GM06990 (cell line): ENCODE results near the gene NRXN2.

ENCODE experiments used
- DNase-seq: peaks from one replicate; pipeline ENCODE4 v3.0.0-alpha.2; 2011; ENCODE audit not compliant: insufficient read length; ENCODE audit errors: extremely low read depth
- H3K27me3 ChIP-seq: replicated peaks from 2 replicates; pipeline ENCODE4 v1.6.0; 2011; ENCODE audit warnings: low read length; ENCODE audit not compliant: control insufficient read depth, insufficient read depth
- H3K36me3 ChIP-seq: 2 replicates; pipeline ENCODE4 v1.5.1; 2011; ENCODE audit warnings: low read length; ENCODE audit not compliant: control insufficient read depth, insufficient read depth
- H3K4me3 ChIP-seq: replicated peaks from 2 replicates; pipeline ENCODE4 v1.5.1; 2011; ENCODE audit warnings: low read depth, mild to moderate bottlenecking, control low read depth, low read length
- CTCF ChIP-seq: IDR thresholded peaks from 2 replicates; pipeline ENCODE4 v1.5.1; 2011; ENCODE audit warnings: low read length, control low read depth, mild to moderate bottlenecking, inconsistent platforms; ENCODE audit not compliant: insufficient read depth, poor library complexity, severe bottlenecking

Gene NRXN2

GRCh38 chr11:64560941-64561340 lies 162.1 kb downstream of the NRXN2 start:
- Histone ChIP-seq H3K27me3 (no peaks in the 10 kb centered on the region; the same call in 1 of the 2 replicates), H3K36me3 (no peaks in the 10 kb centered on the region), H3K4me3 (no peak overlapping the region)
- TF ChIP-seq CTCF: no peak
- no peak for DNase-seq

GRCh38 chr11:64560139-64560771 lies 162.7 kb downstream of the NRXN2 start:
- H3K36me3 ChIP-seq: no peaks in the 10 kb centered on the region
- H3K27me3 ChIP-seq: no peaks in the 10 kb centered on the region; the same call in 1 of the 2 replicates
- no peak overlapping the region for H3K4me3 ChIP-seq
- no peak for TF ChIP-seq CTCF
- no peak for DNase-seq

GRCh38 chr11:64559351-64560138 lies 163.5 kb downstream of the NRXN2 start:
- no peak for TF ChIP-seq CTCF
- H3K36me3 ChIP-seq: no peaks in the 10 kb centered on the region
- H3K27me3 ChIP-seq: no peaks in the 10 kb centered on the region; the same call in 1 of the 2 replicates
- no peak for DNase-seq
- H3K4me3 ChIP-seq: no peak overlapping the region

- peaks cover 2% of the 10 kb centered on the region; the same call in 1 of the 2 replicates for H3K27me3 ChIP-seq
- H3K36me3 ChIP-seq: no peaks in the 10 kb centered on the region
- TF ChIP-seq CTCF: no peak
- H3K4me3 ChIP-seq: no peak overlapping the region
- no peak for DNase-seq
These were observed 164.1 kb downstream of the NRXN2 start for GRCh38 chr11:64558869-64559268.

GRCh38 chr11:64558065-64558745 lies 164.8 kb downstream of the NRXN2 start:
- no peak overlapping the region for H3K4me3 ChIP-seq
- no peak for DNase-seq
- TF ChIP-seq CTCF: no peak
- no peaks in the 10 kb centered on the region for H3K36me3 ChIP-seq
- H3K27me3 ChIP-seq: peaks cover 2% of the 10 kb centered on the region; the same call in 1 of the 2 replicates
